K562 (cell line): ENCODE data around the gene ABAT. TPM values are rescaled to one million over a fixed set of nuclear protein-coding genes. Genes with fewer than 3 reads are reported as not detected.

ENCODE experiments used
- ATAC-seq: fragments of 200-7000 bp; cut with Tn5 transposase; 3 replicates; pipeline ENCODE4 v1.9.1; 2020; ENCODE audit warnings: moderate library complexity
- BruUV-seq: library from RNA; stranded (reverse); fragments of 400-500 nt; replicated peaks from 2 replicates; lab custom pipeline; 2021; lab: Mats Ljungman, UMichigan
- CTCF ChIA-PET: fragments of 300-600 bp; formaldehyde crosslinking; extraction: SDS; loops from one replicate; lab custom pipeline; 2021; ENCODE audit warnings: low intra/inter-chr PET ratio; lab: Yijun Ruan, JAX
- POLR2A ChIA-PET: fragments of 300-600, 350-650 bp; sonication (Branson Sonifier 250); formaldehyde crosslinking; extraction: SDS; loops from one replicate; lab custom pipeline; 2021; ENCODE audit warnings: antibody characterized with exemption, inconsistent platforms; lab: Yijun Ruan, JAX
- DNase-seq, 4 experiments: peaks; one replicate each; pipeline versions ENCODE4 v3.0.0 to v3.0.0-alpha.2; 2011 to 2018; ENCODE audit warnings: low spot score in 3 of 4, mixed read lengths in 3 of 4; ENCODE audit errors: extremely low read depth in 1 of 4
- FAIRE-seq: peaks from 2 replicates; lab custom pipeline; 2011; peaks lifted over from hg19 to GRCh38; lab: Jason Lieb, UNC
- H2AFZ ChIP-seq: 2 replicates; pipeline ENCODE4 v1.6.0; 2011; ENCODE audit warnings: low read depth, low read length, control low read depth, inconsistent platforms
- H3K27ac ChIP-seq: fragments of 200-600 bp; 3 replicates; pipeline ENCODE4 v1.8.0; 2011; ENCODE audit warnings: low read depth, mild to moderate bottlenecking, control low read depth, inconsistent platforms, low read length, moderate library complexity, mixed read lengths; ENCODE audit errors: extremely low read depth
- H3K27me3 ChIP-seq, 2 experiments: fragments of 300-600 bp in 1 of 2; 2 replicates in 1 of 2; 3 replicates in 1 of 2; pipeline versions ENCODE4 v1.6.0 to v1.8.0; 2011; ENCODE audit warnings: inconsistent platforms in 2 of 2, low read length in 2 of 2, mild to moderate bottlenecking in 1 of 2, mixed read lengths in 1 of 2, moderate library complexity in 1 of 2; ENCODE audit not compliant: control insufficient read depth in 2 of 2, insufficient read depth in 2 of 2
- H3K36me3 ChIP-seq: fragments of 300-600 bp; 3 replicates; pipeline ENCODE4 v1.8.0; 2011; ENCODE audit warnings: mild to moderate bottlenecking, low read length, inconsistent platforms; ENCODE audit not compliant: control insufficient read depth, insufficient read depth
- H3K4me1 ChIP-seq, 2 experiments: fragments of 200-600 bp in 1 of 2; replicated peaks in 1 of 2; 2 replicates in 1 of 2; 3 replicates in 1 of 2; pipeline versions ENCODE4 v1.5.1 to v1.8.0; 2011; ENCODE audit warnings: inconsistent platforms in 2 of 2, low read length in 2 of 2, mild to moderate bottlenecking in 1 of 2, mixed read lengths in 1 of 2, moderate library complexity in 1 of 2; ENCODE audit not compliant: control insufficient read depth in 2 of 2, insufficient read depth in 2 of 2
- H3K4me2 ChIP-seq: 2 replicates; pipeline ENCODE4 v1.6.1; 2011; ENCODE audit warnings: low read length, control low read depth, inconsistent platforms, mixed read lengths; ENCODE audit not compliant: insufficient read depth
- H3K4me3 ChIP-seq: fragments of 200-600 bp; sonication (generic), shearing (Covaris generic); 2 replicates; pipeline ENCODE4 v1.5.1; 2016; ENCODE audit warnings: control low read depth, inconsistent platforms
- H3K79me2 ChIP-seq: fragments of 200-600 bp; 3 replicates; pipeline ENCODE4 v1.8.0; 2011; ENCODE audit warnings: low read length, inconsistent platforms; ENCODE audit not compliant: control insufficient read depth, insufficient read depth
- H3K9ac ChIP-seq, 2 experiments: 2 replicates each; pipeline versions ENCODE4 v1.6.0 to v1.6.1; 2011; ENCODE audit warnings: low read depth in 2 of 2, low read length in 2 of 2, control low read depth in 1 of 2, inconsistent platforms in 1 of 2, mild to moderate bottlenecking in 1 of 2, mixed read lengths in 1 of 2; ENCODE audit not compliant: insufficient read depth in 1 of 2
- H3K9me1 ChIP-seq: one replicate; pipeline ENCODE4 v1.6.0; 2011; ENCODE audit warnings: inconsistent platforms, mild to moderate bottlenecking, low read length, moderate library complexity; ENCODE audit not compliant: control insufficient read depth, insufficient read depth
- H3K9me3 ChIP-seq: replicated peaks from 2 replicates; pipeline ENCODE4 v1.5.1; 2011; ENCODE audit warnings: low read depth, low read length, inconsistent platforms; ENCODE audit not compliant: control insufficient read depth, insufficient read depth
- H4K20me1 ChIP-seq: replicated peaks from 2 replicates; pipeline ENCODE4 v1.6.1; 2011; ENCODE audit warnings: low read length, inconsistent platforms, mixed read lengths; ENCODE audit not compliant: control insufficient read depth, insufficient read depth
- BRD4 ChIP-seq: fragments of 200-600 bp; sonication (generic); IDR thresholded peaks from 2 replicates; pipeline ENCODE4 v1.6.1; 2017; ENCODE audit warnings: inconsistent platforms
- CBFB ChIP-seq: sonication (generic); formaldehyde crosslinking; IDR thresholded peaks from 2 replicates; pipeline ENCODE4 v1.4.0; 2020; ENCODE audit warnings: mild to moderate bottlenecking, missing genetic modification reagents
- ETV5 ChIP-seq: sonication (generic); formaldehyde crosslinking; IDR thresholded peaks from 2 replicates; pipeline ENCODE4 v1.4.0; 2020; ENCODE audit warnings: low read depth, mild to moderate bottlenecking, missing genetic modification reagents
- FOXJ3 ChIP-seq: sonication (generic); formaldehyde crosslinking; IDR thresholded peaks from 2 replicates; pipeline ENCODE4 v1.4.0; 2020; ENCODE audit warnings: mild to moderate bottlenecking, missing genetic modification reagents
- FOXM1 ChIP-seq, 2 experiments: fragments of 450-650 bp in 1 of 2; sonication (generic) in 1 of 2; formaldehyde crosslinking in 1 of 2; IDR thresholded peaks; 2 replicates each; pipeline versions ENCODE4 v1.6.1 to v1.9.0; 2017 to 2022; ENCODE audit warnings: low read depth in 2 of 2, mild to moderate bottlenecking in 2 of 2, missing genetic modification reagents in 1 of 2, moderate library complexity in 1 of 2
- GTF2E2 ChIP-seq: fragments of 200-800 bp; sonication (Bioruptor generic); IDR thresholded peaks from 2 replicates; pipeline ENCODE4 v1.6.1; 2016; ENCODE audit warnings: missing genetic modification characterization, missing compliant biosample characterization
- MAZ ChIP-seq, 2 experiments: fragments of 450-650 bp in 1 of 2; sonication (generic) in 1 of 2; formaldehyde crosslinking; IDR thresholded peaks in 1 of 2; conservative IDR thresholded peaks in 1 of 2; 2 replicates each; pipeline versions ENCODE4 v1.4.0 to v1.5.0; 2020; ENCODE audit warnings: mild to moderate bottlenecking in 1 of 2, missing genetic modification reagents in 1 of 2
- MTA3 ChIP-seq: fragments of 450-650 bp; formaldehyde crosslinking; IDR thresholded peaks from 2 replicates; pipeline ENCODE4 v1.6.1; 2017; ENCODE audit warnings: mild to moderate bottlenecking, borderline replicate concordance
- TEAD2 ChIP-seq: fragments of 450-650 bp; IDR thresholded peaks from 2 replicates; pipeline ENCODE4 v1.6.1; 2016; ENCODE audit warnings: missing genetic modification characterization, control low read depth, missing compliant biosample characterization
- ZC3H8 ChIP-seq: fragments of 450-650 bp; IDR thresholded peaks from 2 replicates; pipeline ENCODE4 v1.6.1; 2017
- ZNF780A ChIP-seq: fragments of 250-450 bp; sonication (Bioruptor Pico); IDR thresholded peaks from 2 replicates; pipeline ENCODE4 v1.5.0; 2021; ENCODE audit warnings: mild to moderate bottlenecking
- WGBS: fragments of 100-300 bp; shearing (Covaris generic); methylation state at CpG from one replicate; pipeline ENCODE4 v1.1.6; 2016; ENCODE audit warnings: low coverage, mixed read lengths; ENCODE audit not compliant: insufficient coverage; ENCODE audit errors: missing lambda C conversion rate; 5-methylcytosine and 5-hydroxymethylcytosine counted together
- in situ Hi-C: fragments of 300-500 bp; cut with MboI; formaldehyde crosslinking; loops from 4 replicates; pipeline ENCODE4 v1.15.0; 2018; ENCODE audit warnings: inconsistent platforms, mixed read lengths
- intact Hi-C: fragments of 100-400 bp; cut with micrococcal nuclease; formaldehyde crosslinking; loops from 2 replicates; pipeline ENCODE4 v1.14.2; 2022
- polyA plus RNA-seq, 8 experiments: library from polyadenylated mRNA; depleted of rRNA in 4 of 8; stranded (reverse) in 5 of 8; unstranded in 3 of 8; fragments of >200 nt; fragmentation: Nextera tagmentation in 2 of 8; fragmentation: Illumina TruSeq in 1 of 8; extraction: Ambion mirVana in 2 of 8; extraction: Trizol in 1 of 8; gene quantifications; 2 replicates each; pipeline versions ENCODE4 v1.2.1 to v1.2.3, GENCODE V29; 2011 to 2014; ENCODE audit warnings: inconsistent platforms in 1 of 8, missing spikeins in 1 of 8
- total RNA-seq, 7 experiments: library from RNA; depleted of rRNA in 6 of 7; stranded (reverse); fragments of >200 nt in 6 of 7; fragmentation: Illumina TruSeq in 2 of 7; extraction: Trizol in 2 of 7; gene quantifications; 2 replicates each; pipeline versions ENCODE4 v1.2.1 to v1.2.3, GENCODE V29; 2011 to 2021; ENCODE audit warnings: low replicate concordance in 1 of 7
- TF ChIP-seq, protein P1 (sequence below): fragments of 200-800 bp; sonication (Bioruptor generic); IDR thresholded peaks from 2 replicates; pipeline ENCODE4 v1.6.1; 2017; ENCODE audit warnings: missing genetic modification characterization, missing compliant biosample characterization
- TF ChIP-seq, protein P2 (sequence below): fragments of 450-650 bp; formaldehyde crosslinking; IDR thresholded peaks from 2 replicates; pipeline ENCODE4 v1.4.0; 2020; ENCODE audit warnings: mild to moderate bottlenecking, moderate library complexity
- TF ChIP-seq, protein P3 (sequence below), 3 experiments: fragments of 200-800 bp in 1 of 3; fragments of 250-450 bp in 1 of 3; fragments of 450-650 bp in 1 of 3; sonication (Bioruptor Pico) in 1 of 3; sonication (Bioruptor generic) in 1 of 3; formaldehyde crosslinking in 1 of 3; IDR thresholded peaks; 2 replicates each; pipeline versions ENCODE4 v1.6.1 to v1.8.0; 2016 to 2022; ENCODE audit warnings: mild to moderate bottlenecking in 2 of 3, missing genetic modification characterization in 2 of 3, missing compliant biosample characterization in 1 of 3, moderate library complexity in 1 of 3

The ABAT gene
- total and polyA plus RNA-seq, 9 of the 15 experiments (the other 6 are each of a cell fraction or from before 2014, with no cell fraction given) = 0.01 to 0.49 (median 0.10) TPM

DNA sequence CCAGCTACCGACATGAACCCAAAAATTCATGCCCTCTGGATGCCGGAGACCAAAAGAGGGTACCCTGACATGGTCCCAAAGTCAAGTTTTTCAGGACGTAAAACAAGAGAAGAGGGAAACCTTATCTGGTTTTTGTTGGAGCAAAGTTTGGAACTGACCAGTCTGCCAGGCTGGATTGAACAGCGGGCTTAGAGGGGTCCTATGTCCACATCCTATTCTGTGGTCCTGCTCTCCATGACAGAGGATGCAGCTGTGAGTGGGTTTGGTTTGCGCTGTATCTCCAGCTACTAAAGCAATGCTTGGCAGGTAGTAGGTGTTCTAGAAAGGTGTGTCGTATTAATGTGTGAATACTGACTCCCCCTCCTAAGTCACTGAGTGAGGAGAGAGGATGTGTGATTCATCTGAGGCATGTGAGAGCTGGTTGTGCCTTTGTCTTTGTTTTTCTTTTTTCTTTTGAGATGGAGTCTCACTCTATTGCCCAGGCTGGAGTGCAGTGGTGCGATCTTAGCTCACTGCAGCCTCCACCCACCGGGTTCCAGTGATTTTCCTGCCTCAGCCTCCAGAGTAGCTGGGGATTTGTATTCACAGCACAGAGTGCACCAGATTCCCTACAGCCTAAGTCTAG lies 154.2 kb downstream of the ABAT start (continued):
- TF ChIP-seq MAZ (CRISPR knock-in tag; conservative IDR thresholded peaks at IDR 0.05 in 1 of 2, IDR thresholded peaks at IDR 0.05 in 1 of 2) = no peak
- no peak for TF ChIP-seq TEAD2

DNA sequence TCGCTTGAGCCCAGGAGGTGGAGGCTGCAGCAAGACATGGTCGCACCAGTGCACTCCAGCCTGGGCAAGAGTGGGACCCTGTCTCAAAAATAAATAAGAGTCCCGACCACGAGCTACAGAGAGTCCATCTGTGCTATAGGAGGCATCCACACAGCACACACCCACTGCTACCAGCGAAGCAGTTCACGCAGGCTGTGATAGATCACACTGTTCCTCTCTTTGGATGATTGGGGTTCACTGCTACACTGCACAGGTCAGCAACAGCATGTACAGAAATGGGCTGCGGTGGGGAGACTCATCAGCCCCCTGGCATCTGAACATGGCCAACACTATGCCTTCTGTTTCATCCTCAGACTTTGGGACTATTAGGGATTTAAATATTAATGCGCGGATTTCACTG lies 157.0 kb downstream of the ABAT start:
- Histone ChIP-seq H3K27me3 (no peaks in the 10 kb centered on the region), H3K9ac (no peak overlapping the region), H3K27ac (no peak overlapping the region), H4K20me1 (no peaks in the 10 kb centered on the region), H3K9me3 (no peaks in the 10 kb centered on the region), H2AFZ (no peak overlapping the region), H3K4me1 (peaks cover 0 to 4% of the 10 kb centered on the region in 2 experiments; a peak in 2 of 5 replicates), H3K4me2 (no peak overlapping the region), H3K36me3 (peaks cover 48% of the 10 kb centered on the region; the same call in 2 of the 3 replicates), H3K4me3 (no peak overlapping the region), H3K9me1 (no peaks in the 10 kb centered on the region), H3K79me2 (no peaks in the 10 kb centered on the region)
- ChIA-PET CTCF (no interaction called here), POLR2A (interaction anchor here (0.6 to 0.7 kb wide), 2 partner anchors 12 to 29 kb away, joined by 3 read pairs; no protein-coding TSS in a partner anchor)
- 93% methylated on average over 8 of the region's 9 CpGs for WGBS
- no peak for ATAC-seq
- FAIRE-seq = no peak
- in situ Hi-C loops = no loop called here
- intact Hi-C loops = no loop called here
- BruUV-seq = no TSS peak
- DNase-seq = no peak
- TF ChIP-seq ZNF780A (CRISPR knock-in tag) (no peak), BRD4 (no peak), CBFB (CRISPR knock-in tag) (no peak), GTF2E2 (tag) (no peak), ETV5 (CRISPR knock-in tag) (no peak), ZC3H8 (no peak), FOXJ3 (CRISPR knock-in tag) (no peak), MTA3 (no peak), FOXM1 (IDR thresholded peaks at IDR 0.05; ENCODE audit: low read depth) (no peak), FOXM1 (CRISPR knock-in tag; IDR thresholded peaks at IDR 0.05; ENCODE audit: low read depth) (no peak)
- TF ChIP-seq, protein P1, sequence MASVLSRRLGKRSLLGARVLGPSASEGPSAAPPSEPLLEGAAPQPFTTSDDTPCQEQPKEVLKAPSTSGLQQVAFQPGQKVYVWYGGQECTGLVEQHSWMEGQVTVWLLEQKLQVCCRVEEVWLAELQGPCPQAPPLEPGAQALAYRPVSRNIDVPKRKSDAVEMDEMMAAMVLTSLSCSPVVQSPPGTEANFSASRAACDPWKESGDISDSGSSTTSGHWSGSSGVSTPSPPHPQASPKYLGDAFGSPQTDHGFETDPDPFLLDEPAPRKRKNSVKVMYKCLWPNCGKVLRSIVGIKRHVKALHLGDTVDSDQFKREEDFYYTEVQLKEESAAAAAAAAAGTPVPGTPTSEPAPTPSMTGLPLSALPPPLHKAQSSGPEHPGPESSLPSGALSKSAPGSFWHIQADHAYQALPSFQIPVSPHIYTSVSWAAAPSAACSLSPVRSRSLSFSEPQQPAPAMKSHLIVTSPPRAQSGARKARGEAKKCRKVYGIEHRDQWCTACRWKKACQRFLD (CRISPR knock-in tag) = no peak
- TF ChIP-seq, protein P2, sequence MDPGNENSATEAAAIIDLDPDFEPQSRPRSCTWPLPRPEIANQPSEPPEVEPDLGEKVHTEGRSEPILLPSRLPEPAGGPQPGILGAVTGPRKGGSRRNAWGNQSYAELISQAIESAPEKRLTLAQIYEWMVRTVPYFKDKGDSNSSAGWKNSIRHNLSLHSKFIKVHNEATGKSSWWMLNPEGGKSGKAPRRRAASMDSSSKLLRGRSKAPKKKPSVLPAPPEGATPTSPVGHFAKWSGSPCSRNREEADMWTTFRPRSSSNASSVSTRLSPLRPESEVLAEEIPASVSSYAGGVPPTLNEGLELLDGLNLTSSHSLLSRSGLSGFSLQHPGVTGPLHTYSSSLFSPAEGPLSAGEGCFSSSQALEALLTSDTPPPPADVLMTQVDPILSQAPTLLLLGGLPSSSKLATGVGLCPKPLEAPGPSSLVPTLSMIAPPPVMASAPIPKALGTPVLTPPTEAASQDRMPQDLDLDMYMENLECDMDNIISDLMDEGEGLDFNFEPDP (CRISPR knock-in tag) = no peak
- TF ChIP-seq, protein P3, sequence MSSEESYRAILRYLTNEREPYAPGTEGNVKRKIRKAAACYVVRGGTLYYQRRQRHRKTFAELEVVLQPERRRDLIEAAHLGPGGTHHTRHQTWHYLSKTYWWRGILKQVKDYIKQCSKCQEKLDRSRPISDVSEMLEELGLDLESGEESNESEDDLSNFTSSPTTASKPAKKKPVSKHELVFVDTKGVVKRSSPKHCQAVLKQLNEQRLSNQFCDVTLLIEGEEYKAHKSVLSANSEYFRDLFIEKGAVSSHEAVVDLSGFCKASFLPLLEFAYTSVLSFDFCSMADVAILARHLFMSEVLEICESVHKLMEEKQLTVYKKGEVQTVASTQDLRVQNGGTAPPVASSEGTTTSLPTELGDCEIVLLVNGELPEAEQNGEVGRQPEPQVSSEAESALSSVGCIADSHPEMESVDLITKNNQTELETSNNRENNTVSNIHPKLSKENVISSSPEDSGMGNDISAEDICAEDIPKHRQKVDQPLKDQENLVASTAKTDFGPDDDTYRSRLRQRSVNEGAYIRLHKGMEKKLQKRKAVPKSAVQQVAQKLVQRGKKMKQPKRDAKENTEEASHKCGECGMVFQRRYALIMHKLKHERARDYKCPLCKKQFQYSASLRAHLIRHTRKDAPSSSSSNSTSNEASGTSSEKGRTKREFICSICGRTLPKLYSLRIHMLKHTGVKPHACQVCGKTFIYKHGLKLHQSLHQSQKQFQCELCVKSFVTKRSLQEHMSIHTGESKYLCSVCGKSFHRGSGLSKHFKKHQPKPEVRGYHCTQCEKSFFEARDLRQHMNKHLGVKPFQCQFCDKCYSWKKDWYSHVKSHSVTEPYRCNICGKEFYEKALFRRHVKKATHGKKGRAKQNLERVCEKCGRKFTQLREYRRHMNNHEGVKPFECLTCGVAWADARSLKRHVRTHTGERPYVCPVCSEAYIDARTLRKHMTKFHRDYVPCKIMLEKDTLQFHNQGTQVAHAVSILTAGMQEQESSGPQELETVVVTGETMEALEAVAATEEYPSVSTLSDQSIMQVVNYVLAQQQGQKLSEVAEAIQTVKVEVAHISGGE (CRISPR knock-in tag; IDR thresholded peaks at IDR 0.05) = no peak
